Cardiac septum (tissue), 1 donor: ENCODE data around the gene OR2B6. TPM values are rescaled to one million over a fixed set of nuclear protein-coding genes. Genes with fewer than 3 reads are reported as not detected.
"Not testable (repeated sequence)": the region's sequence is repeated elsewhere in the genome, so short reads cannot be mapped to it uniquely, and the experiment has no call there.

Source experiments
- DNase-seq: peaks from one replicate; pipeline ENCODE4 v3.0.0-alpha.2; 2020; ENCODE audit warnings: low spot score
- intact Hi-C: fragments of 100-400 bp; cut with DNase I; formaldehyde crosslinking; loops from one replicate; pipeline ENCODE4 v1.14.0; 2022
- long read RNA-seq: library from polyadenylated mRNA; unstranded; transcript quantifications from one replicate; pipeline ENCODE4 v2.0.0, GENCODE V29; 2021
- total RNA-seq: library from RNA; stranded (reverse); fragmentation: NEBNext Ultra II Directional; extraction: Animal tissue kit (Norgen Biotek cat#: 25700); gene quantifications from one replicate; pipeline ENCODE4 v1.2.1, GENCODE V29; 2021
- donor health status: DM: no; HTN: no; CAD: no.

Gene OR2B6
- total RNA-seq: not detected
- long read RNA-seq: 0 reads

GRCh38 chr6:27956941-27957340 is at the start of gene OR2B6:
OR2B6 (plus strand) TSS chr6:27957241; CDS start chr6:27957241, 0 bp downstream.
- DNase-seq: no peak
- intact Hi-C loops: no loop called here

GRCh38 chr6:27908017-27908416 is 49.0 kb upstream of the OR2B6 start:
- no peak for DNase-seq
- intact Hi-C loops: no loop called here

- intact Hi-C loops: no loop called here
- no peak for DNase-seq
These were observed 45.0 kb upstream of the OR2B6 start, which contains the start of gene OR2B2 for GRCh38 chr6:27911956-27912446. OR2B2 (minus strand) TSS chr6:27912396; CDS start chr6:27912319, 77 bp downstream.

- DNase-seq: no peak
- intact Hi-C loops: no loop called here
These were observed 34.1 kb upstream of the OR2B6 start for GRCh38 chr6:27922949-27923348.

GRCh38 chr6:27924179-27924578 is 32.9 kb upstream of the OR2B6 start:
- DNase-seq: no peak
- intact Hi-C loops: no loop called here

GRCh38 chr6:27928041-27928440 is 29.0 kb upstream of the OR2B6 start:
- intact Hi-C loops: not testable (repeated sequence)

GRCh38 chr6:27929930-27930329 is 27.1 kb upstream of the OR2B6 start:
- intact Hi-C loops, DNase-seq: not testable (repeated sequence)

More at GRCh38 chr6:27928041-27928440, 29.0 kb upstream of the OR2B6 start:
- DNase-seq: not testable (repeated sequence)

- no peak for DNase-seq
- intact Hi-C loops: no loop called here
These were observed 25.8 kb upstream of the OR2B6 start for GRCh38 chr6:27931209-27931608.

- intact Hi-C loops: no loop called here
- no peak for DNase-seq
These were observed 16.3 kb upstream of the OR2B6 start for GRCh38 chr6:27940766-27941165.

GRCh38 chr6:27943072-27943471 is 14.0 kb upstream of the OR2B6 start:
- DNase-seq, intact Hi-C loops: not testable (repeated sequence)

GRCh38 chr6:27948237-27948636 is 8.8 kb upstream of the OR2B6 start:
- DNase-seq: no peak
- intact Hi-C loops: no loop called here

- no peak for DNase-seq
- intact Hi-C loops: no loop called here
These were observed 6.0 kb upstream of the OR2B6 start for GRCh38 chr6:27951040-27951439.

- no peak for DNase-seq
- intact Hi-C loops: no loop called here
These were observed 475 bp downstream of the OR2B6 start for GRCh38 chr6:27957516-27957915.

GRCh38 chr6:27962506-27962905 is 5.5 kb downstream of the OR2B6 start:
- intact Hi-C loops: no loop called here
- no peak for DNase-seq

- DNase-seq: no peak
- intact Hi-C loops: no loop called here
These were observed 9.0 kb downstream of the OR2B6 start for GRCh38 chr6:27966044-27966443.

- intact Hi-C loops: no loop called here
- no peak for DNase-seq
These were observed 9.9 kb downstream of the OR2B6 start for GRCh38 chr6:27966816-27967426.

GRCh38 chr6:27970444-27970843 is 13.4 kb downstream of the OR2B6 start:
- intact Hi-C loops: no loop called here
- DNase-seq: no peak

GRCh38 chr6:27972750-27973149 is 15.7 kb downstream of the OR2B6 start:
- intact Hi-C loops: no loop called here

GRCh38 chr6:27977387-27977786 is 20.3 kb downstream of the OR2B6 start:
- no peak for DNase-seq
- intact Hi-C loops: no loop called here

More at GRCh38 chr6:27972750-27973149, 15.7 kb downstream of the OR2B6 start:
- no peak for DNase-seq

GRCh38 chr6:27978705-27979104 is 21.7 kb downstream of the OR2B6 start:
- no peak for DNase-seq
- intact Hi-C loops: no loop called here

- no peak for DNase-seq
- intact Hi-C loops: no loop called here
These were observed 23.1 kb downstream of the OR2B6 start for GRCh38 chr6:27980111-27980510.
